Measurements from ENCODE around the gene DPY19L1. TPM values are rescaled to one million over a fixed set of nuclear protein-coding genes. Genes with fewer than 3 reads are reported as not detected.

Gene DPY19L1
- total RNA-seq, 2 donors from 2014 or later = 35.8 to 75.1 TPM

- no peak for DNase-seq
- Histone ChIP-seq H3K9me3 (ENCODE audit: control insufficient read depth, low read length) (no peaks in the 10 kb centered on the region), H3K36me3 (ENCODE audit: control insufficient read depth, insufficient read depth, low read length) (peaks cover 4% of the 10 kb centered on the region), H3K4me3 (ENCODE audit: low read length) (no peak overlapping the region), H3K4me1 (ENCODE audit: control insufficient read depth, insufficient read depth, low read length) (peaks cover 2% of the 10 kb centered on the region), H3K9ac (ENCODE audit: extremely low read depth, low read length, poor library complexity, severe bottlenecking) (no peak overlapping the region), H3K27ac (ENCODE audit: low read depth, low read length) (peak overlapping the region; percentile 29), H3K27me3 (ENCODE audit: control insufficient read depth, insufficient read depth, low read length, poor library complexity, severe bottlenecking) (no peaks in the 10 kb centered on the region)
- Mint-ChIP-seq H3K27me3 (ENCODE audit: insufficient read depth) (no peaks in the 10 kb centered on the region), H3K4me3 (no peak overlapping the region), H3K36me3 (ENCODE audit: low read depth) (peaks cover 3% of the 10 kb centered on the region), H3K4me1 (peaks cover 12% of the 10 kb centered on the region), H3K27ac (no peak overlapping the region), H3K9me3 (no peaks in the 10 kb centered on the region)
- TF ChIP-seq, protein P1, sequence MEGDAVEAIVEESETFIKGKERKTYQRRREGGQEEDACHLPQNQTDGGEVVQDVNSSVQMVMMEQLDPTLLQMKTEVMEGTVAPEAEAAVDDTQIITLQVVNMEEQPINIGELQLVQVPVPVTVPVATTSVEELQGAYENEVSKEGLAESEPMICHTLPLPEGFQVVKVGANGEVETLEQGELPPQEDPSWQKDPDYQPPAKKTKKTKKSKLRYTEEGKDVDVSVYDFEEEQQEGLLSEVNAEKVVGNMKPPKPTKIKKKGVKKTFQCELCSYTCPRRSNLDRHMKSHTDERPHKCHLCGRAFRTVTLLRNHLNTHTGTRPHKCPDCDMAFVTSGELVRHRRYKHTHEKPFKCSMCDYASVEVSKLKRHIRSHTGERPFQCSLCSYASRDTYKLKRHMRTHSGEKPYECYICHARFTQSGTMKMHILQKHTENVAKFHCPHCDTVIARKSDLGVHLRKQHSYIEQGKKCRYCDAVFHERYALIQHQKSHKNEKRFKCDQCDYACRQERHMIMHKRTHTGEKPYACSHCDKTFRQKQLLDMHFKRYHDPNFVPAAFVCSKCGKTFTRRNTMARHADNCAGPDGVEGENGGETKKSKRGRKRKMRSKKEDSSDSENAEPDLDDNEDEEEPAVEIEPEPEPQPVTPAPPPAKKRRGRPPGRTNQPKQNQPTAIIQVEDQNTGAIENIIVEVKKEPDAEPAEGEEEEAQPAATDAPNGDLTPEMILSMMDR (conservative IDR thresholded peaks at IDR 0.05) = no peak
Measured at GRCh38 chr7:35021445-35021844, 15.8 kb downstream of the DPY19L1 start.

GRCh38 chr7:35019801-35020200 lies 17.5 kb downstream of the DPY19L1 start:
- peaks cover 10% of the 10 kb centered on the region for H3K4me1 ChIP-seq (ENCODE audit: control insufficient read depth, insufficient read depth, low read length)
- H3K27me3 Mint-ChIP-seq (ENCODE audit: insufficient read depth) = no peaks in the 10 kb centered on the region
- peaks cover 8% of the 10 kb centered on the region for H3K36me3 Mint-ChIP-seq (ENCODE audit: low read depth)
- no peak overlapping the region for H3K9ac ChIP-seq (ENCODE audit: extremely low read depth, low read length, poor library complexity, severe bottlenecking)
- H3K27ac Mint-ChIP-seq = no peak overlapping the region
- no peak overlapping the region for H3K4me3 ChIP-seq (ENCODE audit: low read length)
- no peaks in the 10 kb centered on the region for H3K9me3 ChIP-seq (ENCODE audit: control insufficient read depth, low read length)
- no peaks in the 10 kb centered on the region for H3K9me3 Mint-ChIP-seq
- H3K36me3 ChIP-seq (ENCODE audit: control insufficient read depth, insufficient read depth, low read length) = peaks cover 8% of the 10 kb centered on the region
- no peak overlapping the region for H3K27ac ChIP-seq (ENCODE audit: low read depth, low read length)
- no peak for DNase-seq
- TF ChIP-seq, protein P1 (conservative IDR thresholded peaks at IDR 0.05) = no peak
- WGBS, 2 experiments (ENCODE audit: insufficient coverage in 1 of 2, insufficient read length in 1 of 2) = 67 to 86% methylated on average over 2 to 3 of the region's 3 CpGs
- H3K27me3 ChIP-seq (ENCODE audit: control insufficient read depth, insufficient read depth, low read length, poor library complexity, severe bottlenecking) = no peaks in the 10 kb centered on the region
- peaks cover 11% of the 10 kb centered on the region for H3K4me1 Mint-ChIP-seq
- H3K4me3 Mint-ChIP-seq = no peak overlapping the region

- Histone ChIP-seq H3K27me3 (ENCODE audit: control insufficient read depth, insufficient read depth, low read length, poor library complexity, severe bottlenecking) (no peaks in the 10 kb centered on the region), H3K27ac (ENCODE audit: low read depth, low read length) (no peak overlapping the region), H3K9ac (ENCODE audit: extremely low read depth, low read length, poor library complexity, severe bottlenecking) (no peak overlapping the region), H3K36me3 (ENCODE audit: control insufficient read depth, insufficient read depth, low read length) (peaks cover 8% of the 10 kb centered on the region), H3K4me3 (ENCODE audit: low read length) (no peak overlapping the region), H3K9me3 (ENCODE audit: control insufficient read depth, low read length) (no peaks in the 10 kb centered on the region), H3K4me1 (ENCODE audit: control insufficient read depth, insufficient read depth, low read length) (peaks cover 10% of the 10 kb centered on the region)
- TF ChIP-seq, protein P1 (conservative IDR thresholded peaks at IDR 0.05) = no peak
- H3K4me3 Mint-ChIP-seq = no peak overlapping the region
- WGBS, 2 experiments (ENCODE audit: insufficient coverage in 1 of 2, insufficient read length in 1 of 2) = 88% methylated on average over 1 of the region's 2 CpGs; no CpG with 5 or more reads in 1 of the 2 experiments
- H3K27me3 Mint-ChIP-seq (ENCODE audit: insufficient read depth) = no peaks in the 10 kb centered on the region
- H3K36me3 Mint-ChIP-seq (ENCODE audit: low read depth) = peaks cover 8% of the 10 kb centered on the region
- no peaks in the 10 kb centered on the region for H3K9me3 Mint-ChIP-seq
- no peak for DNase-seq
- H3K4me1 Mint-ChIP-seq = peaks cover 11% of the 10 kb centered on the region
- H3K27ac Mint-ChIP-seq = no peak overlapping the region
Measured at GRCh38 chr7:35019179-35019729, 18.0 kb downstream of the DPY19L1 start.

Data from endodermal cell (in vitro differentiated cells).